Measurements from ENCODE around the gene FBXL17. TPM values are rescaled to one million over a fixed set of nuclear protein-coding genes. Genes with fewer than 3 reads are reported as not detected.

The FBXL17 gene
- polyA plus RNA-seq, 3 donors from 2014 or later = 2.8 to 8.5 (median 5.6) TPM

- Mint-ChIP-seq H3K27ac (no peak overlapping the region), H3K9me3 (no peaks in the 10 kb centered on the region), H3K27me3 (ENCODE audit: low read depth in 3 of 3) (no peaks in the 10 kb centered on the region), H3K36me3 (peaks cover 0 to 5% (median 5%) of the 10 kb centered on the region in 3 donors), H3K4me3 (no peak overlapping the region), H3K4me1 (peaks cover 11 to 57% of the 10 kb centered on the region in 2 donors)
- no peak for DNase-seq
Observed at GRCh38 chr5:108366500-108366899, 15.4 kb downstream of the FBXL17 start.

GRCh38 chr5:108361771-108362170 is 20.1 kb downstream of the FBXL17 start:
- no peak for DNase-seq
- Mint-ChIP-seq H3K4me3 (no peak overlapping the region), H3K27ac (no peak overlapping the region), H3K4me1 (peaks cover 4 to 15% of the 10 kb centered on the region in 2 donors), H3K9me3 (no peaks in the 10 kb centered on the region), H3K27me3 (ENCODE audit: low read depth in 3 of 3) (no peaks in the 10 kb centered on the region), H3K36me3 (peaks cover 0 to 16% (median 5%) of the 10 kb centered on the region in 3 donors)

DNA sequence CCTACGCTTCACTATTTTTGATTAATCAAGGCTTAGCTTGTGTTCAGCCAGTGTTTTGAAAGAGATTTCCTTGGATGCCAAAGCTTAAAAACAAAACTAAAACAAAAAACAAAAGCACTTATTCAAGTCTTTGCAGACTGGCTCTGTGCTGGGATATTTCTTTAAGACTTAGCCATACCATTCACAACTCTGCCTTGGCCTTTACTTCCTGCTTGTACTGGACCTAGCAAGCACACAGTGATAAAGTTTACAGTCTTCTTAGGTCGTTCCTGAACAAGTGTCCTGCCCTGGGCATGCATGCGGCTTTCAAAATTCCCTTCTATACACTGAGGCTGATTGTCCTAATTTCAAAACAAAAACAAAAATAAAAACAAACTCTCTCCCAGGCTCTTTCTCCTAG is 20.7 kb downstream of the FBXL17 start:
- Mint-ChIP-seq H3K27me3 (ENCODE audit: low read depth in 3 of 3) (no peaks in the 10 kb centered on the region), H3K9me3 (no peaks in the 10 kb centered on the region), H3K27ac (no peak overlapping the region), H3K4me3 (no peak overlapping the region), H3K4me1 (peaks cover 4 to 13% of the 10 kb centered on the region in 2 donors), H3K36me3 (peaks cover 0 to 16% (median 5%) of the 10 kb centered on the region in 3 donors)
- no peak for DNase-seq

DNA sequence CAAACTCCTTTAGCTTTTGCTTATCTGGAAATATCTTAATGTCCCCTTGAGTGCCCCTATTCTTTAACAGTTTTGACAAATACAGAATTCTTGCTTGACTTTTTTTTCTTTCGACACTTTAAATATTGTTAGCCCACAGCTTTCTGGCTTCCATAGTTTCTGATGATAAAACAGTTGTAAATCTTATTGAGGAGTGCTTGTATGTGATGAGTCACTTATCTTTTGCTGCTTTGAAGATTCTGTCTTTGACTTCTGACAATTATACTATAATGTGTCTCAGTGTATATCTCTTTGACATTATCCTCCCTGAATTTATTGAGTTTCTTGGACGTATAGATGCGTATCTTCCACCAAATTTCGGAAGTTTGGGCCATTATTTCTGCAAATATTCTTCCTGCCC is 21.6 kb downstream of the FBXL17 start:
- Mint-ChIP-seq H3K4me1 (peaks cover 3 to 5% of the 10 kb centered on the region in 2 donors), H3K4me3 (no peak overlapping the region), H3K9me3 (no peaks in the 10 kb centered on the region), H3K27me3 (ENCODE audit: low read depth in 3 of 3) (no peaks in the 10 kb centered on the region), H3K36me3 (peaks cover 0 to 13% (median 5%) of the 10 kb centered on the region in 3 donors), H3K27ac (no peak overlapping the region)
- DNase-seq = no peak

DNA sequence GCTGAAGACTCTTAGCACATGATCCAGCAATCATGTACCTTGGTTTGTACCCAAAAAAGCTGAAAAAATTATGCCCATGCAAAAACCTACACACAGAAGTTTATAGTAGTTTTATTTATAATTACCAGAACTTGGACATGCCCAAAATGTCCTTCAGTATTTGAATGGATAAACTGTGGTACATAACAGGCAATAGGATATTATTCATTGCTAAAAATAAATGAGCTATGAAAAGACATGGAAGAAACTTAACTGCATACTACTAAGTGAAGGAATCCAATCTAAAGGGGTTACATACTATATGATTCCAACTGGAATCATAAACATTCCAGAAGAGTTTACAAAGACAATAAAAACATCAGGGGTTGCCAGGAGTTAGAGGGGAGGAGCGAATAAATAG is 25.6 kb downstream of the FBXL17 start:
- Mint-ChIP-seq H3K27ac (no peak overlapping the region), H3K36me3 (peaks cover 0 to 9% (median 5%) of the 10 kb centered on the region in 3 donors), H3K27me3 (ENCODE audit: low read depth in 3 of 3) (no peaks in the 10 kb centered on the region), H3K4me3 (no peak overlapping the region), H3K4me1 (peaks cover 0 to 8% of the 10 kb centered on the region in 2 donors), H3K9me3 (no peaks in the 10 kb centered on the region)
- DNase-seq = no peak

DNA sequence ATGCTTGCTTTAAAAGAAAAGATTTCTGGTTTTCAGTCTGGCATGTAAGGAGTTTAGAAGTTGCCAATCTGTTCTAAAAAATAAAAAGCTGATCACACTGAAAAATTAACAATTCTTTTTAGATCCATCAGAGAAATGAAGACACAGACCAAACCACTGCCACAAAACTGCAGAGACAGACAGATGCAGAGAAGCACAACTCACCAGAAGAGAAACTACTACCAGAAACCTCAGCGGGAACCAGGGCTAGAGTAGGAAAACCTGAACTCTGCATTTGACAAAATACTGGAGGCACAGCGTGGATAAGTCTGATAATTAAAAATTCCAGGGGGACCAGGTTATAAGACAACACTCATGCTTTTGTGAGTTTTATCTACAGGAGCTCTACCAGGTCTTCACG is 28.8 kb downstream of the FBXL17 start:
- Mint-ChIP-seq H3K36me3 (no peaks in the 10 kb centered on the region), H3K27me3 (ENCODE audit: low read depth in 3 of 3) (no peaks in the 10 kb centered on the region), H3K4me1 (peaks cover 0 to 5% of the 10 kb centered on the region in 2 donors), H3K4me3 (no peak overlapping the region), H3K9me3 (no peaks in the 10 kb centered on the region), H3K27ac (no peak overlapping the region)
- DNase-seq = no peak

- peak; percentile 23 to 37 (median 36) for DNase-seq
- H3K27me3 Mint-ChIP-seq (ENCODE audit: low read depth in 3 of 3) = no peaks in the 10 kb centered on the region
- H3K36me3 Mint-ChIP-seq = no peaks in the 10 kb centered on the region
- H3K4me1 Mint-ChIP-seq = no peaks in the 10 kb centered on the region
- peak overlapping the region in 2 of 6 donors; percentile 11 to 46 for H3K27ac Mint-ChIP-seq
- H3K9me3 Mint-ChIP-seq = no peaks in the 10 kb centered on the region
- no peak overlapping the region for H3K4me3 Mint-ChIP-seq
Observed at GRCh38 chr5:108345541-108346171, 36.2 kb downstream of the FBXL17 start.

DNA sequence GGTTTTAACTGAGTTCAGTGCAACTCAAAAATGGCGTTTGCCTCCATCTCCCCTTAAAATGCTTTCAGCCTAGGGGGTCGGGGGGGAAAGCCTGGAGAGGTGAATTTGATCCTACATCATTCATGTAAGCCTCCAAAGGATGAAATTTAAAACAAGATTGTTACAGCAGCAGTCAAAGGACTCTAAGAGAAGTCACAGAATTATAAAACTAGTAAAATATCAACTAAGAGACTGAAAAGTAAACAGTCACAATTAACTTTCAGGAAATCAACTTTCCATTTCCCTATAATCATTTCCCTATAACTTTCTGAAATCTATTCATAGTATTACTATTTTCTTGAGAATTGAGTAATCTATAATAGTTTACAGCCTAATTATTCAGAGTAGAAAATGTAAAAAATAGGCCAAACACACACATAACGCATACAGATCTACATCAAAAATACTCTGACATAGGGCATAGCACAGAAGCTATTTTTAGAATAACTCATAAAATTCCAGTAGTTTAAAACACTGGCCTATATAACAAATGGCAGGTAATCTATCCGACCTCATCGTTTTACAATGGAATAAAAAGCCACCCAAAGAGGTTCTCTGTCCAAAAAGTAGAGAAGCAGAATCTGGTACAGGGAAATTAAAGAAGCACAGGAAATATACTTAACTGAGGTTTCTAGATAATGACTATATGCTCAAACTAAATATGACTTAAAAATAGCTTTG is 37.6 kb downstream of the FBXL17 start:
- Mint-ChIP-seq H3K27ac (no peak overlapping the region), H3K36me3 (no peaks in the 10 kb centered on the region), H3K9me3 (no peaks in the 10 kb centered on the region), H3K4me1 (no peaks in the 10 kb centered on the region), H3K27me3 (ENCODE audit: low read depth in 3 of 3) (peaks cover 0 to 4% (median 0%) of the 10 kb centered on the region in 3 donors), H3K4me3 (no peak overlapping the region)
- no peak for DNase-seq

GRCh38 chr5:108341866-108342265 is 40.0 kb downstream of the FBXL17 start:
- Mint-ChIP-seq H3K27ac (peak overlapping the region in 1 of 6 donors; percentile 5), H3K36me3 (no peaks in the 10 kb centered on the region), H3K4me1 (peaks cover 0 to 3% of the 10 kb centered on the region in 2 donors), H3K4me3 (no peak overlapping the region), H3K27me3 (ENCODE audit: low read depth in 3 of 3) (peaks cover 0 to 4% (median 0%) of the 10 kb centered on the region in 3 donors), H3K9me3 (no peaks in the 10 kb centered on the region)
- DNase-seq = no peak

DNA sequence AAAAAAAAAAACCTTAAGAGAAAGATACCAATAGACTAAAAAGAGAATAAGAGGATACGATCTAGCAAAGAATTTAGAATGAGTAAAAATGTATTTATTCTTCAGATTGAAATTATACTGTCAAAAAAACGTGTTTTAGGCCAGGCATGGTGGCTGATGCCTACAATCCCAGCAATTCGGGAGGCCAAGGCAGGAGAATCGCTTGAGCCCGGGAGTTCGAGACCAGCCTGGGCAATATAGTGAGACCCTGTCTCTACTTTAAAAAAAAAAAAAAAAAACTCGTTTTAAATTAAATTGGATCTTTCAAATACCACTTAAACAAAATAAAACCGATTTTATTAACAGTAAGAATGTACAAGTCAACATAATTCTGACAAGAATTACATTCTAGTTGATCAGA is 41.8 kb downstream of the FBXL17 start:
- no peak overlapping the region for H3K27ac Mint-ChIP-seq
- peaks cover 0 to 4% (median 0%) of the 10 kb centered on the region in 3 donors for H3K27me3 Mint-ChIP-seq (ENCODE audit: low read depth in 3 of 3)
- peaks cover 0 to 3% of the 10 kb centered on the region in 2 donors for H3K4me1 Mint-ChIP-seq
- H3K9me3 Mint-ChIP-seq = no peaks in the 10 kb centered on the region
- no peak for DNase-seq
- no peaks in the 10 kb centered on the region for H3K36me3 Mint-ChIP-seq
- no peak overlapping the region for H3K4me3 Mint-ChIP-seq

- no peak for DNase-seq
- H3K9me3 Mint-ChIP-seq = no peaks in the 10 kb centered on the region
- H3K36me3 Mint-ChIP-seq = peaks cover 0 to 4% (median 0%) of the 10 kb centered on the region in 3 donors
- H3K4me3 Mint-ChIP-seq = no peak overlapping the region
- peaks cover 0 to 4% (median 0%) of the 10 kb centered on the region in 3 donors for H3K27me3 Mint-ChIP-seq (ENCODE audit: low read depth in 3 of 3)
- no peak overlapping the region for H3K27ac Mint-ChIP-seq
- H3K4me1 Mint-ChIP-seq = peaks cover 0 to 3% of the 10 kb centered on the region in 2 donors
Observed at GRCh38 chr5:108339220-108339619, 42.7 kb downstream of the FBXL17 start.

DNA sequence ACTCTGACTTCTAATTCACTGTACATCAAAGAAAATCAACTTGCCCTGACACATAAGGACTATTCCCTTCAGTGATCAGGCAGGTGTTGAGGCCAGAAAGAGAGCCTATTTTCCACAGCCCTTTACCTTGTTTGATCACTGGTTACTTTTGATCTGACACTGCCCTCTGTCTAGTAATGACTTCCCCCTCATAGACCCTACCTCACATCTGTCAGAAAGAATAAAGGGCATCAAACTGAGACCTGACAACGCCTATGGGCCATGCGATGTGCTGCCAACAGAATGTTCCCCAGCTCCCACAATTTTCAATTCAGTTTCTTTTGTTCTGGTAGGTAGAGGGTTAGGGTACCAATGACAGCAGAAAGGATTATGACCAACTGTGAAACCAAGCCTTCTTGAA is 47.7 kb downstream of the FBXL17 start:
- peaks cover 0 to 6% (median 0%) of the 10 kb centered on the region in 3 donors for H3K36me3 Mint-ChIP-seq
- no peaks in the 10 kb centered on the region for H3K27me3 Mint-ChIP-seq (ENCODE audit: low read depth in 3 of 3)
- no peak for DNase-seq
- no peak overlapping the region for H3K27ac Mint-ChIP-seq
- H3K9me3 Mint-ChIP-seq = no peaks in the 10 kb centered on the region
- no peak overlapping the region for H3K4me3 Mint-ChIP-seq
- H3K4me1 Mint-ChIP-seq = peaks cover 0 to 4% of the 10 kb centered on the region in 2 donors

DNA sequence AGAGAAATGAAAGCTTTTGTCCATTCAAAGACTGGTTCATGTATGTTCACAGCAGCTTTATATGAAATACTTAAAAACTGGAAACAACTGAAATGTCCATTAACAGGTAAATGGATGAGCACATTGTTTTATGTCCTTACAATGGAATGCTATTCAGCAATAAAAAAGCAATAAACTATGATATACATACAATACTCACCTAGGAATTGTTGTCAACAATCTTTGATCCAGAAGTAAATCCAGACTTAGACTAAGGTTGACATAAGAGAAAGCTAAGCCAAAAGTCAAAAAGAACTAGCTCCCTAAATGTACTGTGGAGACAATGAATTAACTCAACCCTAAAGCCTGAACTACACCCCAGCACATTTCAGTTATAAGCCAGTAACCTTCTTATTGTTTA is 54.9 kb downstream of the FBXL17 start:
- Mint-ChIP-seq H3K4me3 (no peak overlapping the region), H3K27me3 (ENCODE audit: low read depth in 3 of 3) (peaks cover 0 to 1% (median 0%) of the 10 kb centered on the region in 3 donors), H3K27ac (no peak overlapping the region), H3K36me3 (peaks cover 6 to 29% (median 26%) of the 10 kb centered on the region in 3 donors), H3K9me3 (no peaks in the 10 kb centered on the region), H3K4me1 (peaks cover 2 to 11% of the 10 kb centered on the region in 2 donors)
- no peak for DNase-seq

DNA sequence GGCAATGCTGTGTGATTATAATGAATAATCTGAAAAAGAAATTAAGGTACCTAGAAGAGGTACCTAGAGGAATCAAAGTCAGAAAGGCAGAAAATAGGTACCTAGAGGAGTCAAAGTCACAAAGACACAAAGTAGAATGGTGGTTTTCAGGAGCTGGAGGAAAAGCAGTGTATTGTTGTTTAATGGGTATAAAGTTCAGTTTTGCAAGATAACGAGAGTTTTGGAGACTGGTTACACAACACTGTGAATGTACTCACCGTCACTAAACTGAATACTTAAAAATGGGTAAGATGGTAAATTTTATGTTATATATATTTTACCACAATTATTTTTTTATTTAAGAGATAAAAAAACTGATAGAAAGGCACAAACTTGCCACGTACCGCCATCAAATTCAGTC is 57.0 kb downstream of the FBXL17 start:
- no peaks in the 10 kb centered on the region for H3K9me3 Mint-ChIP-seq
- H3K4me1 Mint-ChIP-seq = peaks cover 2 to 11% of the 10 kb centered on the region in 2 donors
- no peak overlapping the region for H3K4me3 Mint-ChIP-seq
- no peak for DNase-seq
- peaks cover 8 to 29% (median 26%) of the 10 kb centered on the region in 3 donors for H3K36me3 Mint-ChIP-seq
- peaks cover 0 to 1% (median 0%) of the 10 kb centered on the region in 3 donors for H3K27me3 Mint-ChIP-seq (ENCODE audit: low read depth in 3 of 3)
- no peak overlapping the region for H3K27ac Mint-ChIP-seq

Measured in immature natural killer cell (primary cell).